GM08714 (cell line): Measurements from ENCODE around the gene POLD1.

Experiments used
- H3K4me3 ChIP-seq: fragments of 200-500 bp; sonication (Bioruptor generic); 2 replicates; pipeline ENCODE4 v1.5.1; 2014; ENCODE audit warnings: mild to moderate bottlenecking, low read length, inconsistent platforms
- ZNF274 ChIP-seq: IDR thresholded peaks from 2 replicates; pipeline ENCODE4 v1.6.1; 2012; ENCODE audit warnings: mild to moderate bottlenecking, low read depth, low read length

The POLD1 gene

GRCh38 chr19:50444059-50444458, 59.9 kb downstream of the POLD1 start:
- no peak overlapping the region for H3K4me3 ChIP-seq
- TF ChIP-seq ZNF274: no peak

GRCh38 chr19:50447053-50447452, 62.9 kb downstream of the POLD1 start:
- H3K4me3 ChIP-seq: no peak overlapping the region
- TF ChIP-seq ZNF274: no peak

DNA sequence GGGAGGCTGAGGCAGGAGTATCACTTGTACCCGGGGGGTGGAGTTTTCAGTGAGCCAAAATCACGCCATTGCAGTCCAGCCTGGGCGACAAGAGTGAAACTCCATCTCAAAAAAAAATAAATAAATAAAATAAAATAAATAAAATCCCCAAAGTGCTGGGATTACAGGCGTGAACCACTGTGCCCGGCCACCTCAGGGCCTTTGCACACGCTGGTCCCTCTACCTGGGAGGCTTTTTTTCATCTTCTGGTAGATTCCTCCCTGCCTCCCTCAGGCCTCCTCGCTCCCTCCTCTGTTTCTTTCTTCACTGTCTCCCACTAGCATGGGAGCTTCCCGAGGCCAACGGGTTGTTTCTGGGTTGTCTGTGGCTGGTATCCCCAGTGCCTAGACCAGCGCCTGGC, 63.6 kb downstream of the POLD1 start:
- no peak overlapping the region for H3K4me3 ChIP-seq

DNA sequence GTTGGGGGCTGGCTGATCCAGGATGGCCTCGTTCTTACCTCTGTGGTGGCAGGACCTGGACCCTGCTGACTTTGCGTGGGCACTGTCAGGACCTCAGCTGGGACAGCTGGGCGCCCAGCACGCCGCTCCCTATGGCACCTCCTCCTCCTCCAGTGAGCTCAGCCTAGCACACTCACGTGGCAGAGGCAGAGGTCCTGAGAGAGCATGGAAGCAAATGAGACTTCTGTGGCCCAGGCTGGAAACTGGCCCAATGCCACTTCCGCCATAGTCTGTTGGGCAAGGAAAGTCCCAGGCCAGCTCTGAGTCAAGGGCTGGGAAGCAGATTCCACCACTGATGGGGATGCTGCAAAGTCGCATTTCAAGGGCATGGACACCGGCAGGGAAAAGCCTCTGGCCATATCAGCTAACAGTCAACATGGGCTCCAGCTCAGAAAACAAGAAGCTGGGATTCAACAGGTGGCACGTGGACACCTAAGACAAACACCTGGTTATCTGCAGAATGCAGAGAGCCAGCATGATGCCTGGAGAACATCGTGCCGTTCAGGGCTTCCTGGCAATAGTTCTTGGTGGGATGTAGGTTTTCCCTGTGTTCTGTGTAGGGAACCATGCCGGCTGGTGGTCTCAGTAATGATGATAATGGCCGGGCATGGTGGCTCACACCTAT, 65.2 kb downstream of the POLD1 start:
- no peak for TF ChIP-seq ZNF274
- no peak overlapping the region for H3K4me3 ChIP-seq

More for the DNA sequence above, 63.6 kb downstream of the POLD1 start:
- no peak for TF ChIP-seq ZNF274

GRCh38 chr19:50450369-50451222, 66.4 kb downstream of the POLD1 start:
- no peak for TF ChIP-seq ZNF274

GRCh38 chr19:50451223-50451534, 67.0 kb downstream of the POLD1 start:
- TF ChIP-seq ZNF274: no peak
- no peak overlapping the region for H3K4me3 ChIP-seq

More at GRCh38 chr19:50450369-50451222, 66.4 kb downstream of the POLD1 start:
- no peak overlapping the region for H3K4me3 ChIP-seq

GRCh38 chr19:50453243-50453642, 69.1 kb downstream of the POLD1 start:
- TF ChIP-seq ZNF274: no peak
- H3K4me3 ChIP-seq: no peak overlapping the region

DNA sequence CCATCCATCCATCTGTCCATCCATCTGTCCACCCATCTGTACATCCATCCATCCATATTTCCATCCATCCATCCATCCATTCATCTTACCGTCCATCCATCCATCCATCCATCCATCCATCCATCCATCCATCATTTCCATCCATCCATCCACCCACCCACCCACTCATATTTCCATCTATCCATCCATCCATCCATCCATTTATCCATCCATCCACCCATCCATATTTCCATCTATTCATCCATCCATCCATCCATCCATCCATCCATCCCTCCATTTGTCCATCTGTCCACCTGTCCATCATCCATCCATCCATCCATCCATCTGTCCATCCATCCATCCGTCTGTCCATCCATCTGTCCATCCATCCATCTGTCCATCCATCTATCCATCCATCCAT, 71.8 kb downstream of the POLD1 start:
- no peak overlapping the region for H3K4me3 ChIP-seq
- no peak for TF ChIP-seq ZNF274

DNA sequence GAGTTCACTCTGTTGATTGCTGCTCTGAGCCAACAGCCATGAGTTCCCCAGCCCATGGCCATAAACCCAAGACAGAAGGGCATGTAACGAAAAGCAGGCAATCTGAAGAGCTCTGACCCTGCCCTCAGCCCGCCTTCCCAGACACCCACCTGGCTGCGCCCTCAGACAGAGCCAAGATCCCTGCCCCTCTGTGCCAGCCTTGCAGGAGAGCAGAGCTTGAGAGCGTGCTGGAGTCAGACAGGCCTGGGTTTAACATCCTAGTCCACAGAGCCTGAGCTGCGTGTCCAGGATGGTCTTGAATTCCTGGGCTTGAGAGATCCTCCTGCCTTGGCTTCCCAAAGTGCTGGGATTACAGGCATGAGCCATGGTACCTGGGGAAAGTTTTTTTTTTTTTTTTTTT, 73.2 kb downstream of the POLD1 start:
- no peak overlapping the region for H3K4me3 ChIP-seq
- no peak for TF ChIP-seq ZNF274

DNA sequence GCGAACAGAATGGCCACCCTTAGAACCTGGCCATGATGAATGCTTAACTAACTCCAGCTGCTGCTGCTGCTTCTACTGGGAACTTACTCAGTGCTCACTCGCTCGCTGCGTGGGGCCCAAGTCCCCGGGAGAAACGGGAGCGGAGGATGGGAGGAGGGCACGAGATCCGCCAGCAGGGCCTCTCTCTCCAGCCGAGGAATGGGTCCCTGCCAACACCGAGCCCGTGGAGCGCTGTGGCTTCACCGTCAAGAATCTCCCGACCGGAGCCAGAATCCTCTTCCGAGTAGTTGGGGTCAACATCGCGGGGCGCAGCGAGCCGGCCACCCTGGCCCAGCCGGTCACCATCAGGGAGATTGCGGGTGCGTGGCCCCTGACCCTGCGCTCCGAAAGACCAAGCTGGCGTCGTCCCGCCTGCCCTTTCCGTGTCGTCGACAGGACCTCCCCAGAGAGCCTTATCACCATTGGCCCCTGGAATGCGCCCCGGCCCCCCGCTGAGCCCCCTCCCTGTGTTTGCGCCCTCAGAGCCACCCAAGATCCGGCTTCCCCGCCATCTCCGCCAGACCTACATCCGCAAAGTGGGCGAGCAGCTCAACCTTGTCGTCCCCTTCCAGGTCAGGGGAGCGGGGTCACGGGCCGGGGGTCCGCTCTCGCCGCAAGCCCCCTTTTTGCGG, 74.4 kb downstream of the POLD1 start:
- no peak overlapping the region for H3K4me3 ChIP-seq
- no peak for TF ChIP-seq ZNF274

- H3K4me3 ChIP-seq: no peak overlapping the region
- TF ChIP-seq ZNF274: no peak
Observed at GRCh38 chr19:50459067-50459456, 74.9 kb downstream of the POLD1 start.

DNA sequence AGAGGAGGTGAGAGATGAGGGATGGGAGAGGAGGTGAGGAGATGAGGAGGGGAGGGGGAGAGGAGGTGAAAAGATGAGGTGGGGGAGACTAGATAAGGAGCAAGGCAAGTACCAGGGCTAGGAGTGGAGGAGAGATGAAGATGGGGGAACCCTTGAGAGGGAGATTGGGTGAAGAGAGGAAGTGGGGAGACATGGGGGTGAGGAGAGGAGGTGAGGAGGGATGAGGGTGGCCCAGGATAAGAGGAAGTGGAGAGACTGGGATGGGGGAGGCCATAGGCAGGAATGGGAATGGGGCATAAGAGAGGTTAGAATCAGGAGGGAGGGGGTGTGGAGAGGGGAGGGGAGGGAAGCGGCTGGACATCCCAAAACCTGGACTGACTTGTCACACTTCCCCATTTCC, 75.5 kb downstream of the POLD1 start:
- TF ChIP-seq ZNF274: no peak
- H3K4me3 ChIP-seq: no peak overlapping the region; the same call in 1 of the 2 replicates

DNA sequence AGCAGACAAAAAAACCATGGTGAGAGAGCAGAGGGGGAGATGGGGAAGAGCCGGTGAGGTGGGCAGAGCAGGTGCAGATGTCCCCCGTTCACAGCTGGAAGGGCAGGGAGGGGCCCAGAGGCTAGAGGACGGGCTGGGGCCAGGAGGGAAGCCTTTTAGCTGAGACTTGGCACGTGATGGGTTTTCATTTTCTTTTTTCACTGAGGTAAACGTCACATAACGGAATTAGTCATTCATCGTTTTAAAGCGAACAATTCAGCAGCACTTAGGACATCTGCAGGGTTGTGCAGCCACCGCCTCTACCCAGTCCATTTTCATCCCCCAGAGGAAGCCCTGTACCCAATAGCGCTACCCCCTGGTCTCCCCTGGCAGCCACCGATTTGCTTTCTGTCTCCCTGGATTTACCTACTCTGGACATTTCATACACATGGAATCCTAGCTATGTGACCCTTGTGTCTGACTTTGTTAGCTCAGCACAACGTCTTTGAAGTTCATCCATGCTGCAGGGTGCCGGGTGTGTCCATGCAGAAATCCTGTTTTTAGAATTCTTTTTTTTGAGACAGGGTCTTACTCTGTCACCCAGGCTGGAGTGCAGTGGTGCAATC, 76.1 kb downstream of the POLD1 start:
- TF ChIP-seq ZNF274: no peak
- H3K4me3 ChIP-seq: no peak overlapping the region; the same call in 1 of the 2 replicates

GRCh38 chr19:50461066-50461875, 77.1 kb downstream of the POLD1 start:
- no peak overlapping the region for H3K4me3 ChIP-seq
- TF ChIP-seq ZNF274: no peak
